CD4-positive, alpha-beta memory T cell (primary cell): ENCODE results near the gene ZNF568. TPM values are rescaled to one million over a fixed set of nuclear protein-coding genes. Genes with fewer than 3 reads are reported as not detected.

ENCODE experiments used
- CTCF ChIA-PET: fragments of 350-600 bp; sonication (Branson Sonifier 250); formaldehyde crosslinking; loops from one replicate; lab custom pipeline; 2021; ENCODE audit warnings: inconsistent platforms; ENCODE audit not compliant: partially characterized antibody; lab: Charles Lee
- POLR2A ChIA-PET: fragments of 350-600 bp; sonication (Branson Sonifier 250); formaldehyde crosslinking; loops from one replicate; lab custom pipeline; 2021; ENCODE audit not compliant: partially characterized antibody; lab: Charles Lee
- DNase-seq, 5 donors: peaks; one replicate each; pipeline versions ENCODE4 v3.0.0 to v3.0.0-alpha.2; 2020 to 2022; ENCODE audit warnings: mixed read lengths in 1 of 5
- H3K27ac ChIP-seq: one replicate; pipeline ENCODE4 v1.7.0; 2013; ENCODE audit warnings: low read depth, low read length
- H3K27me3 ChIP-seq: 2 replicates; pipeline ENCODE4 v1.7.0; 2013; ENCODE audit warnings: mild to moderate bottlenecking, low read length, moderate library complexity; ENCODE audit not compliant: insufficient read depth
- H3K36me3 ChIP-seq: 2 replicates; pipeline ENCODE4 v1.7.0; 2013; ENCODE audit warnings: mild to moderate bottlenecking, low read length, moderate library complexity; ENCODE audit not compliant: insufficient read depth
- H3K4me1 ChIP-seq: 2 replicates; pipeline ENCODE4 v1.7.0; 2013; ENCODE audit warnings: mild to moderate bottlenecking, low read length, moderate library complexity; ENCODE audit not compliant: insufficient read depth
- H3K4me3 ChIP-seq, 2 donors: one replicate each; pipeline ENCODE4 v1.7.0; 2013; ENCODE audit warnings: low read length in 2 of 2, mild to moderate bottlenecking in 1 of 2
- H3K9me3 ChIP-seq, 2 donors: one replicate each; pipeline ENCODE4 v1.7.0; 2013; ENCODE audit warnings: low read length in 2 of 2, control low read depth in 1 of 2; ENCODE audit not compliant: control insufficient read depth in 1 of 2
- H3K27ac Mint-ChIP-seq, 7 donors: one replicate each; pipeline ENCODE4 v1.8.0; 2020 to 2021; ENCODE audit warnings: mixed read lengths in 7 of 7, mild to moderate bottlenecking in 6 of 7, inconsistent platforms in 3 of 7, moderate library complexity in 3 of 7
- H3K27me3 Mint-ChIP-seq, 2 donors: one replicate each; pipeline ENCODE4 v1.8.0; 2020 to 2021; ENCODE audit warnings: mixed read lengths in 2 of 2
- H3K36me3 Mint-ChIP-seq, 2 donors: one replicate each; pipeline ENCODE4 v1.8.0; 2020 to 2021; ENCODE audit warnings: mixed read lengths in 2 of 2, inconsistent platforms in 1 of 2, mild to moderate bottlenecking in 1 of 2
- H3K4me1 Mint-ChIP-seq, 4 donors: one replicate each; pipeline ENCODE4 v1.8.0; 2020 to 2021; ENCODE audit warnings: mixed read lengths in 4 of 4, mild to moderate bottlenecking in 1 of 4
- H3K4me3 Mint-ChIP-seq, 8 donors: one replicate each; pipeline ENCODE4 v1.8.0; 2020 to 2021; ENCODE audit warnings: mixed read lengths in 8 of 8, mild to moderate bottlenecking in 7 of 8, moderate library complexity in 6 of 8, inconsistent platforms in 3 of 8
- H3K9me3 Mint-ChIP-seq, 8 donors: one replicate each; pipeline ENCODE4 v1.8.0; 2020 to 2021; ENCODE audit warnings: mixed read lengths in 8 of 8, mild to moderate bottlenecking in 5 of 8, inconsistent platforms in 3 of 8, moderate library complexity in 1 of 8
- intact Hi-C: fragments of 100-400 bp; cut with micrococcal nuclease; formaldehyde crosslinking; loops from one replicate; pipeline ENCODE4 v1.15.1; 2023
- polyA plus RNA-seq, 2 donors: library from polyadenylated mRNA; unstranded; fragments of 300-500 nt; fragmentation: Illumina TruSeq; gene quantifications; one replicate each; pipeline ENCODE4 v1.2.3, GENCODE V29; 2021
- total RNA-seq, 2 experiments: library from RNA; stranded (reverse); gene quantifications; one replicate each; pipeline ENCODE4 v1.2.3, GENCODE V29; 2021

The ZNF568 gene
- total and polyA plus RNA-seq, 4 experiments from 2014 or later, result 7.6 to 20.3 (median 14.9) TPM

DNA sequence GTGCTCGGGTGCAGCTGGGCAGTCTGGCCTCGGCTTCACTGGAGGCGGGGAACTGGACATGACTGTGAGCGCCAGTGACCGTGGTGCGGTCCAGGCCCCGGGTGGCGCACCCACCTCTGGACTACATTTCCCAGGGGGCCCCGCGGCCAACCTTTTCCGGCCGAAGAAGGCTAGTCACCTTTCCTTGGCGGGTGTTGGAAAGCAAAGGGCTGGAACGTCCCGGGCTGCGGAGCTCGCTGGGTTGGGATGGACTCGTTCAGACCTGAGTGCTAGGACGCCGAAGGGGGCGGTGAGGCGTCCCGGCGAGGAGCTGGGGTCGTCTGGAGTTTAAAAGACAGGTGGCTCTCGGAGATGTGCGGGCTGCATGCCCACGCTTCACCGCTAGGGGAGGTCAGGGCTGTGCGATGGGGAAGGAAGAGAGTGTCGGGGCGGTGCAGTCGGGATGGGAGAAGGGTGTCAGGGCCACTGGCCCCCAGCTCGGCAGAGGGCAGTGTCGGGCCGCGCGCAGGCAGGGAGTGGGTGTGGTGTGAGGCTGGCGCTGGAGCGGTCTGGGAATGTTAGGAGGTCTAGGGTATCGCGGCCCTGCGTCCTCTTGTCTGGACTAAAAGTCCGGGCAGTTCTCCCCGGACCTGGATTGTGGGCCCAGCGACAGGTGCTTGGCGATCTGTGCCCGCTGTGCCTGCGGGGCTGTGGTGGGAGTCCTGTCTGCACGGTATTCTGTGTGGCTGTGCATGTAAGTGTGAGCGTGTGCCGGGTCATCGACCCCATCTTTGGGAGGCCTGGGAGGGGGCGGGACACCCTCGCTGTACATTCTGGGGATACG is 57.1 kb downstream of the ZNF568 start:
- Histone ChIP-seq H3K27ac (peak overlapping the region; percentile 68), H3K4me3 (peak overlapping the region; percentile 80 to 86), H3K36me3 (peaks cover 8% of the 10 kb centered on the region), H3K4me1 (peaks cover 16% of the 10 kb centered on the region), H3K9me3 (peaks cover 0 to 2% of the 10 kb centered on the region in 2 donors), H3K27me3 (no peaks in the 10 kb centered on the region)
- Mint-ChIP-seq H3K27ac (peak overlapping the region; percentile 82 to 97 (median 94)), H3K27me3 (no peaks in the 10 kb centered on the region), H3K36me3 (peaks cover 19 to 40% of the 10 kb centered on the region in 2 donors), H3K4me3 (peak overlapping the region; percentile 91 to 98 (median 96)), H3K9me3 (peaks cover 0 to 10% (median 2%) of the 10 kb centered on the region in 8 donors), H3K4me1 (peaks cover 8 to 22% (median 12%) of the 10 kb centered on the region in 4 donors)
- DNase-seq, result peak; percentile 76 to 85 (median 77)
- POLR2A ChIA-PET, result interaction anchor here (0.9 to 1.7 kb wide), 8 partner anchors 105 to 534 kb away, joined by 3 to 7 read pairs (median 4); partner anchors contain the start of genes ZNF345, ZNF382, ZNF383 and ZNF420
- CTCF ChIA-PET, result interaction anchor here (0.7 to 1.7 kb wide), 7 partner anchors 13 to 397 kb away, joined by 3 to 5 read pairs (median 4); partner anchors contain the start of genes ZNF420, ZNF527, ZNF568 and ZNF585B
- intact Hi-C loops, result loop anchor here (1.0 to 5.0 kb wide), 14 partner anchors 57 to 930 kb away; partner anchors contain the start of genes ZNF345, ZNF383, ZNF420 and ZNF527

DNA sequence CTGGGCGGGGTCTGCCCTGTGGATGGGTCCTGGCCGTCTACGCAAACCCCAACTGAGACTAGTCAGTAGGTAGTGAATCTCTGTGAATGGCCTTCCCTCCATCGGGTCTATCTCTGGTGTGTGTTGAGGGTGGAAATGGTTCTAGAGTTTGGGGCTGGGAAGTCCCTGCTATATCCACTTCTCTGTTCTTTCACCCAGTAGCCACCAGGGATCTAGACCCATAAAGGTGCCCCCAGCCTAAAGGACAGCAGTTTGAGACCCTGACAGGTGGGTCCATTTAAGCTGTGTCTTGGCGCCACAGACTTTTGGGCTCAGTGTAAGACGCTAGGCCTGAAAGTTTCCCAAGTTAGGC is 57.7 kb downstream of the ZNF568 start:
- H3K9me3 Mint-ChIP-seq, result peaks cover 0 to 15% (median 6%) of the 10 kb centered on the region in 8 donors
- Histone ChIP-seq H3K27me3 (no peaks in the 10 kb centered on the region), H3K36me3 (peaks cover 10% of the 10 kb centered on the region), H3K4me1 (peaks cover 16% of the 10 kb centered on the region), H3K4me3 (peak overlapping the region; percentile 80 to 86), H3K9me3 (peaks cover 0 to 7% of the 10 kb centered on the region in 2 donors), H3K27ac (peak overlapping the region; percentile 68)
- DNase-seq, result no peak
- H3K36me3 Mint-ChIP-seq, result peaks cover 25 to 46% of the 10 kb centered on the region in 2 donors
- POLR2A ChIA-PET, result interaction anchor here (1.2 to 1.7 kb wide), 6 partner anchors 105 to 493 kb away, joined by 3 to 7 read pairs (median 4); partner anchors contain the start of genes ZNF345, ZNF383, ZNF420 and ZNF569
- peak overlapping the region; percentile 91 to 98 (median 96) for H3K4me3 Mint-ChIP-seq
- intact Hi-C loops, result loop anchor here (1.0 to 5.0 kb wide), 14 partner anchors 58 to 929 kb away; partner anchors contain the start of genes ZNF345, ZNF383, ZNF420 and ZNF527
- CTCF ChIA-PET, result interaction anchor here (1.1 to 1.7 kb wide), 5 partner anchors 13 to 397 kb away, joined by 3 to 5 read pairs (median 5); partner anchors contain the start of genes ZNF420, ZNF527 and ZNF790
- H3K27ac Mint-ChIP-seq, result peak overlapping the region; percentile 82 to 97 (median 94)
- H3K27me3 Mint-ChIP-seq, result no peaks in the 10 kb centered on the region
- peaks cover 8 to 25% (median 12%) of the 10 kb centered on the region in 4 donors for H3K4me1 Mint-ChIP-seq

DNA sequence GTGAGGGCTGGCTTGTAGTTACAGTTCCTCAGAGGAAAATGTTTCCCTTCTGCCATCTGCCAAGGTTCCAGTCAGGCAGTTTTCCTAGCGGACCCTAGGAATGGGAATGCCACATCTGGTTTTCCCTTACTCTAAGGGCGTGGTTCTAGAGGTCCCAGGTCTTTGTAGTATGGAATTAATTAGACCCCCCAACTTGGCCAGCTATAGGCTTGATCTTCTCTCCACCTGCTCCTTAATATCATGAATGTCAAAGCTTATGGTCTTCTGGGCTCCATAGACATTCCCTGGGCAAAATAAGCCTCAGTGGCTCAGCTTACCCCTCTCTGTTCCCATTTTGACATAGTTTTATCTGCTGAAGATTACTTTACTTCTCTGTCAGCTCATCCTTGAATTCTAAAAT is 70.0 kb downstream of the ZNF568 start:
- Mint-ChIP-seq H3K9me3 (peaks cover 3 to 83% (median 58%) of the 10 kb centered on the region in 8 donors), H3K27me3 (no peaks in the 10 kb centered on the region), H3K4me1 (no peaks in the 10 kb centered on the region), H3K4me3 (no peak overlapping the region), H3K36me3 (peaks cover 69 to 81% of the 10 kb centered on the region in 2 donors), H3K27ac (no peak overlapping the region)
- Histone ChIP-seq H3K4me1 (no peaks in the 10 kb centered on the region), H3K4me3 (no peak overlapping the region), H3K27ac (no peak overlapping the region), H3K36me3 (peaks cover 12% of the 10 kb centered on the region), H3K27me3 (no peaks in the 10 kb centered on the region), H3K9me3 (peaks cover 0 to 16% of the 10 kb centered on the region in 2 donors)
- CTCF ChIA-PET, result interaction anchor here (1.1 kb wide), 1 partner anchor 13 kb away, joined by 5 read pairs; no protein-coding TSS in a partner anchor
- POLR2A ChIA-PET, result no interaction called here
- DNase-seq, result no peak
- intact Hi-C loops, result no loop called here

DNA sequence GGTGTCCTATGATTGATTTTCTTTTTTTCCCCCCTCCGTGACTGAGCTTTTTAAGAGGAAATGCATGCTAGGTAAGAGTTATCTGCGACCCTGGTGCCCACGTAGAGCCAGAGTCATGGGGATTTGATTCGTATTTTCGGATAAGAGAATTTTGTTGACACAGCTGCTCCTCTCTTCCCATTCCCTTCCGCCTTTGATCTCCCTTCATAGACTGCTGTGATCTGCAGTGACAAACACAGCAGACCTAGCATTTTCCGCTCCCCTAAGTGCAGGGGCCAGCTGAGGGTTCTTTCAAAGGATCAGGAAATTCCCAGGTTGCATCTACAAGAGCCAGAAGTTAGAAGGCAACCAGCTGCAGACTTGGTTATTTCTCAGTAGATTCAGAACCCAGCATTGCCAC is 70.5 kb downstream of the ZNF568 start:
- Histone ChIP-seq H3K9me3 (peaks cover 0 to 20% of the 10 kb centered on the region in 2 donors), H3K4me3 (no peak overlapping the region), H3K36me3 (peaks cover 12% of the 10 kb centered on the region), H3K27ac (no peak overlapping the region), H3K4me1 (no peaks in the 10 kb centered on the region), H3K27me3 (no peaks in the 10 kb centered on the region)
- no peaks in the 10 kb centered on the region for H3K27me3 Mint-ChIP-seq
- no peak overlapping the region for H3K4me3 Mint-ChIP-seq
- no peak for DNase-seq
- no peaks in the 10 kb centered on the region for H3K4me1 Mint-ChIP-seq
- ChIA-PET POLR2A (no interaction called here), CTCF (interaction anchor here (1.1 kb wide), 1 partner anchor 13 kb away, joined by 5 read pairs; no protein-coding TSS in a partner anchor)
- peaks cover 70 to 82% of the 10 kb centered on the region in 2 donors for H3K36me3 Mint-ChIP-seq
- H3K27ac Mint-ChIP-seq, result no peak overlapping the region
- intact Hi-C loops, result no loop called here
- peaks cover 3 to 83% (median 62%) of the 10 kb centered on the region in 8 donors for H3K9me3 Mint-ChIP-seq

- POLR2A ChIA-PET, result no interaction called here
- Histone ChIP-seq H3K4me1 (no peaks in the 10 kb centered on the region), H3K4me3 (no peak overlapping the region), H3K36me3 (peaks cover 12% of the 10 kb centered on the region), H3K27ac (no peak overlapping the region), H3K27me3 (no peaks in the 10 kb centered on the region), H3K9me3 (peaks cover 0 to 22% of the 10 kb centered on the region in 2 donors)
- H3K27me3 Mint-ChIP-seq, result no peaks in the 10 kb centered on the region
- intact Hi-C loops, result no loop called here
- CTCF ChIA-PET, result interaction anchor here (1.1 kb wide), 1 partner anchor 14 kb away, joined by 5 read pairs; no protein-coding TSS in a partner anchor
- H3K4me3 Mint-ChIP-seq, result no peak overlapping the region
- H3K4me1 Mint-ChIP-seq, result no peaks in the 10 kb centered on the region
- H3K9me3 Mint-ChIP-seq, result peaks cover 5 to 87% (median 66%) of the 10 kb centered on the region in 8 donors
- H3K27ac Mint-ChIP-seq, result no peak overlapping the region
- peaks cover 69 to 82% of the 10 kb centered on the region in 2 donors for H3K36me3 Mint-ChIP-seq
- no peak for DNase-seq
Measured at GRCh38 chr19:36987091-36987490, 71.0 kb downstream of the ZNF568 start.

DNA sequence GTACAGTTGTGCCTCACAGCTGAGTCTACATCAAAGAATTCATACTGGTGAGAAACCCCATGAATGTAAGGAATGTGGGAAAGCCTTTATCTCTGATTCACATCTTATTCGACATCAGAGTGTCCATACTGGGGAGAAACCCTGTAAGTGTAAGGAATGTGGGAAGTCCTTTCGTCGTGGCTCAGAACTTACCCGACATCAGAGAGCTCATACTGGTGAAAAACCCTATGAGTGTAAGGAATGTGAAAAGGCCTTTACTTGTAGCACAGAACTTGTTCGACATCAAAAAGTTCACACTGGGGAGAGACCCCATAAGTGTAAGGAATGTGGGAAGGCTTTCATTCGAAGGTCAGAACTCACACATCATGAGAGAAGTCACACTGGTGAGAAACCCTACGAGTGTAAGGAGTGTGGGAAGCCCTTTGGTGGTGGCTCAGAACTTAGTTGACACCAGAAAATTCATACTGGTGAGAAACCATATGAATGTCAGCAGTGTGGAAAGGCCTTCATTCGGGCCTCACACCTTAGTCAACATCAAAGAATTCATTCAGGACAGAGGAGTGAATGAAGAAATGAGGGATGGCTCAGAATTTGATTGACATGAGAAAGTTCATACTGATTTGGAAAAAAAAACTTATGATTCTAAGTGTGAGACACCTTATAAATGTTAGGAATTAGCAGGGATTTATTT is 81.2 kb downstream of the ZNF568 start:
- no peak overlapping the region for H3K27ac Mint-ChIP-seq
- H3K27me3 Mint-ChIP-seq, result no peaks in the 10 kb centered on the region
- H3K4me3 Mint-ChIP-seq, result peak overlapping the region in 1 of 8 donors; percentile 17
- intact Hi-C loops, result no loop called here
- no peak for DNase-seq
- peaks cover 29% of the 10 kb centered on the region for H3K36me3 ChIP-seq
- H3K4me1 ChIP-seq, result no peaks in the 10 kb centered on the region
- H3K4me3 ChIP-seq, result peak overlapping the region in 1 of 2 donors; percentile 5
- H3K27me3 ChIP-seq, result no peaks in the 10 kb centered on the region
- H3K27ac ChIP-seq, result no peak overlapping the region
- peaks cover 59 to 63% of the 10 kb centered on the region in 2 donors for H3K36me3 Mint-ChIP-seq
- no peaks in the 10 kb centered on the region for H3K4me1 Mint-ChIP-seq
- ChIA-PET POLR2A (no interaction called here), CTCF (no interaction called here)
- peaks cover 6 to 88% (median 74%) of the 10 kb centered on the region in 8 donors for H3K9me3 Mint-ChIP-seq
- H3K9me3 ChIP-seq, result peaks cover 0 to 28% of the 10 kb centered on the region in 2 donors
